K562 (cell line): ENCODE measurements around the gene RPL15. TPM values are rescaled to one million over a fixed set of nuclear protein-coding genes. Genes with fewer than 3 reads are reported as not detected.

Experiments
- ATAC-seq: fragments of 200-7000 bp; cut with Tn5 transposase; 3 replicates; pipeline ENCODE4 v1.9.1; 2020; ENCODE audit warnings: moderate library complexity
- BruUV-seq: library from RNA; stranded (reverse); fragments of 400-500 nt; replicated peaks from 2 replicates; lab custom pipeline; 2021; lab: Mats Ljungman, UMichigan
- CTCF ChIA-PET: fragments of 300-600 bp; formaldehyde crosslinking; extraction: SDS; loops from one replicate; lab custom pipeline; 2021; ENCODE audit warnings: low intra/inter-chr PET ratio; lab: Yijun Ruan, JAX
- POLR2A ChIA-PET: fragments of 300-600, 350-650 bp; sonication (Branson Sonifier 250); formaldehyde crosslinking; extraction: SDS; loops from one replicate; lab custom pipeline; 2021; ENCODE audit warnings: antibody characterized with exemption, inconsistent platforms; lab: Yijun Ruan, JAX
- DNase-seq, 4 experiments: peaks; one replicate each; pipeline versions ENCODE4 v3.0.0 to v3.0.0-alpha.2; 2011 to 2018; ENCODE audit warnings: low spot score in 3 of 4, mixed read lengths in 3 of 4; ENCODE audit errors: extremely low read depth in 1 of 4
- FAIRE-seq: peaks from 2 replicates; lab custom pipeline; 2011; peaks lifted over from hg19 to GRCh38; lab: Jason Lieb, UNC
- H2AFZ ChIP-seq: 2 replicates; pipeline ENCODE4 v1.6.0; 2011; ENCODE audit warnings: low read depth, low read length, control low read depth, inconsistent platforms
- H3K27ac ChIP-seq: fragments of 200-600 bp; 3 replicates; pipeline ENCODE4 v1.8.0; 2011; ENCODE audit warnings: low read depth, mild to moderate bottlenecking, control low read depth, inconsistent platforms, low read length, moderate library complexity, mixed read lengths; ENCODE audit errors: extremely low read depth
- H3K27me3 ChIP-seq, 2 experiments: fragments of 300-600 bp in 1 of 2; 2 replicates in 1 of 2; 3 replicates in 1 of 2; pipeline versions ENCODE4 v1.6.0 to v1.8.0; 2011; ENCODE audit warnings: inconsistent platforms in 2 of 2, low read length in 2 of 2, mild to moderate bottlenecking in 1 of 2, mixed read lengths in 1 of 2, moderate library complexity in 1 of 2; ENCODE audit not compliant: control insufficient read depth in 2 of 2, insufficient read depth in 2 of 2
- H3K36me3 ChIP-seq: fragments of 300-600 bp; 3 replicates; pipeline ENCODE4 v1.8.0; 2011; ENCODE audit warnings: mild to moderate bottlenecking, low read length, inconsistent platforms; ENCODE audit not compliant: control insufficient read depth, insufficient read depth
- H3K4me1 ChIP-seq, 2 experiments: fragments of 200-600 bp in 1 of 2; replicated peaks in 1 of 2; 2 replicates in 1 of 2; 3 replicates in 1 of 2; pipeline versions ENCODE4 v1.5.1 to v1.8.0; 2011; ENCODE audit warnings: inconsistent platforms in 2 of 2, low read length in 2 of 2, mild to moderate bottlenecking in 1 of 2, mixed read lengths in 1 of 2, moderate library complexity in 1 of 2; ENCODE audit not compliant: control insufficient read depth in 2 of 2, insufficient read depth in 2 of 2
- H3K4me2 ChIP-seq: 2 replicates; pipeline ENCODE4 v1.6.1; 2011; ENCODE audit warnings: low read length, control low read depth, inconsistent platforms, mixed read lengths; ENCODE audit not compliant: insufficient read depth
- H3K4me3 ChIP-seq: fragments of 200-600 bp; sonication (generic), shearing (Covaris generic); 2 replicates; pipeline ENCODE4 v1.5.1; 2016; ENCODE audit warnings: control low read depth, inconsistent platforms
- H3K79me2 ChIP-seq: fragments of 200-600 bp; 3 replicates; pipeline ENCODE4 v1.8.0; 2011; ENCODE audit warnings: low read length, inconsistent platforms; ENCODE audit not compliant: control insufficient read depth, insufficient read depth
- H3K9ac ChIP-seq, 2 experiments: 2 replicates each; pipeline versions ENCODE4 v1.6.0 to v1.6.1; 2011; ENCODE audit warnings: low read depth in 2 of 2, low read length in 2 of 2, control low read depth in 1 of 2, inconsistent platforms in 1 of 2, mild to moderate bottlenecking in 1 of 2, mixed read lengths in 1 of 2; ENCODE audit not compliant: insufficient read depth in 1 of 2
- H3K9me1 ChIP-seq: one replicate; pipeline ENCODE4 v1.6.0; 2011; ENCODE audit warnings: inconsistent platforms, mild to moderate bottlenecking, low read length, moderate library complexity; ENCODE audit not compliant: control insufficient read depth, insufficient read depth
- H3K9me3 ChIP-seq: replicated peaks from 2 replicates; pipeline ENCODE4 v1.5.1; 2011; ENCODE audit warnings: low read depth, low read length, inconsistent platforms; ENCODE audit not compliant: control insufficient read depth, insufficient read depth
- H4K20me1 ChIP-seq: replicated peaks from 2 replicates; pipeline ENCODE4 v1.6.1; 2011; ENCODE audit warnings: low read length, inconsistent platforms, mixed read lengths; ENCODE audit not compliant: control insufficient read depth, insufficient read depth
- ATF7 ChIP-seq: fragments of 450-650 bp; IDR thresholded peaks from 2 replicates; pipeline ENCODE4 v1.7.1; 2014; ENCODE audit warnings: mild to moderate bottlenecking, moderate library complexity
- MNT ChIP-seq, 2 experiments: fragments of 450-650 bp; conservative IDR thresholded peaks; 2 replicates each; pipeline ENCODE4 v1.6.1; 2017; ENCODE audit warnings: mild to moderate bottlenecking in 2 of 2, moderate library complexity in 2 of 2
- PCBP1 ChIP-seq: fragments of 200-400 bp; formaldehyde crosslinking; IDR thresholded peaks from 2 replicates; pipeline ENCODE4 v1.6.1; 2018; ENCODE audit warnings: mild to moderate bottlenecking, low read depth, low read length; ENCODE audit not compliant: poor library complexity, severe bottlenecking
- ZNF436 ChIP-seq: fragments of 250-450, 450-650 bp; sonication (Bioruptor Pico); formaldehyde crosslinking; IDR thresholded peaks from 2 replicates; pipeline ENCODE4 v1.7.0; 2020; ENCODE audit warnings: mild to moderate bottlenecking
- WGBS: fragments of 100-300 bp; shearing (Covaris generic); methylation state at CpG from one replicate; pipeline ENCODE4 v1.1.6; 2016; ENCODE audit warnings: low coverage, mixed read lengths; ENCODE audit not compliant: insufficient coverage; ENCODE audit errors: missing lambda C conversion rate; 5-methylcytosine and 5-hydroxymethylcytosine counted together
- in situ Hi-C: fragments of 300-500 bp; cut with MboI; formaldehyde crosslinking; loops from 4 replicates; pipeline ENCODE4 v1.15.0; 2018; ENCODE audit warnings: inconsistent platforms, mixed read lengths
- intact Hi-C: fragments of 100-400 bp; cut with micrococcal nuclease; formaldehyde crosslinking; loops from 2 replicates; pipeline ENCODE4 v1.14.2; 2022
- polyA plus RNA-seq, 8 experiments: library from polyadenylated mRNA; depleted of rRNA in 4 of 8; stranded (reverse) in 5 of 8; unstranded in 3 of 8; fragments of >200 nt; fragmentation: Nextera tagmentation in 2 of 8; fragmentation: Illumina TruSeq in 1 of 8; extraction: Ambion mirVana in 2 of 8; extraction: Trizol in 1 of 8; gene quantifications; 2 replicates each; pipeline versions ENCODE4 v1.2.1 to v1.2.3, GENCODE V29; 2011 to 2014; ENCODE audit warnings: inconsistent platforms in 1 of 8, missing spikeins in 1 of 8
- total RNA-seq, 7 experiments: library from RNA; depleted of rRNA in 6 of 7; stranded (reverse); fragments of >200 nt in 6 of 7; fragmentation: Illumina TruSeq in 2 of 7; extraction: Trizol in 2 of 7; gene quantifications; 2 replicates each; pipeline versions ENCODE4 v1.2.1 to v1.2.3, GENCODE V29; 2011 to 2021; ENCODE audit warnings: low replicate concordance in 1 of 7
- TF ChIP-seq, protein P1 (sequence below): sonication (generic); formaldehyde crosslinking; IDR thresholded peaks from 2 replicates; pipeline ENCODE4 v1.8.0; 2022; ENCODE audit warnings: mild to moderate bottlenecking, low read depth, missing genetic modification reagents
- TF ChIP-seq, protein P2 (sequence below): fragments of 450-650 bp; formaldehyde crosslinking; IDR thresholded peaks from 2 replicates; pipeline ENCODE4 v1.4.0; 2020; ENCODE audit warnings: mild to moderate bottlenecking, moderate library complexity

RPL15 gene
- total and polyA plus RNA-seq, 9 of the 15 experiments (the other 6 are each of a cell fraction or from before 2014, with no cell fraction given): 2,393 to 8,850 (median 3,928) TPM

DNA sequence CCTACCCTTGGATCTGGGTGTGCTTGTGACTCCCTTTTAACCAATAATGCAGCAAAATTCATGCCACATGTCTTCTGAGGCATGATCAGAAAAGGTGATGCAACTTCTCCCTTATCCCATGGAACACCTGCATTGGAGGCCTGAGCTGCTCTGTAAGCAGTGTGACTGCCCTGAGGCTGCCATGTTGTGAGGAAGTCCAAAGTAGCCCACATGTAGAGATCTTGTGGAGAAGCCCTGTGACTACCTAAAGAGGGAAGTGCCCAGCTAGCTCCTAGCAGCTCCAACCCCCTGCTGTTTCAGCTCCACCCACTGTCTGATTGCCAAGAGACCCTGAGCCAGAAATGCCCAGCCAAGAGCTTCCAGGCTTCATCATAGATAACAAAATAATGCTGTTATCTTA lies 21.8 kb downstream of the RPL15 start (continued):
- TF ChIP-seq, protein P1, sequence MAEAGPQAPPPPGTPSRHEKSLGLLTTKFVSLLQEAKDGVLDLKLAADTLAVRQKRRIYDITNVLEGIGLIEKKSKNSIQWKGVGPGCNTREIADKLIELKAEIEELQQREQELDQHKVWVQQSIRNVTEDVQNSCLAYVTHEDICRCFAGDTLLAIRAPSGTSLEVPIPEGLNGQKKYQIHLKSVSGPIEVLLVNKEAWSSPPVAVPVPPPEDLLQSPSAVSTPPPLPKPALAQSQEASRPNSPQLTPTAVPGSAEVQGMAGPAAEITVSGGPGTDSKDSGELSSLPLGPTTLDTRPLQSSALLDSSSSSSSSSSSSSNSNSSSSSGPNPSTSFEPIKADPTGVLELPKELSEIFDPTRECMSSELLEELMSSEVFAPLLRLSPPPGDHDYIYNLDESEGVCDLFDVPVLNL (CRISPR knock-in tag): no peak

DNA sequence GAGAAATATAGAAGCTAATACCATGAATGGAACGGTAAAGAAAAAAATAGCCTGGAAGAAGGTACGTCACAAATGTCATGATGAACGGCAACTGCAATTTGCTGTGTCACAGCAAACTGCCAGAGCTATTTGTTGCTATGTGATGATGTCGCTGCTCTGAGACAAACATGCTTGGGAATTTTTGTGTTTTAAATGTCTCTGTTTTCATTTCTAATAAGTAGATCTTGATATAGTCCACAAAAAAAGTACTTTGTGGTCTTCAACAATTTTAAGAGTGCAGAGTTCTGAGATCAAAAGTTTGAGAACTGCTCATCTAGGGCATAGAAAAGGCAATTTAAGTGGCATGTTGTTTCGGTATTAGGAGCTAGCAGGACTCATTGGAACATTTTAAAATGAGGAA lies 23.8 kb downstream of the RPL15 start:
- CTCF ChIA-PET: no interaction called here
- H2AFZ ChIP-seq: peak overlapping the region; percentile 81
- no peaks in the 10 kb centered on the region for H4K20me1 ChIP-seq
- peak in 3 of 4 experiments; percentile 29 to 76 (median 52) for DNase-seq
- BruUV-seq: no TSS peak
- FAIRE-seq: peak; percentile 71
- no peaks in the 10 kb centered on the region for H3K9me3 ChIP-seq
- H3K9ac ChIP-seq: peak overlapping the region in 1 of 2 experiments; percentile 34; a peak in 2 of 4 replicates
- H3K4me1 ChIP-seq: peaks cover 10 to 29% of the 10 kb centered on the region in 2 experiments
- H3K27ac ChIP-seq: peak overlapping the region; percentile 52
- no peak overlapping the region for H3K4me3 ChIP-seq
- H3K36me3 ChIP-seq: no peaks in the 10 kb centered on the region
- ATAC-seq: no peak
- no peaks in the 10 kb centered on the region for H3K27me3 ChIP-seq
- no peaks in the 10 kb centered on the region for H3K79me2 ChIP-seq
- peak overlapping the region; percentile 13 for H3K4me2 ChIP-seq
- POLR2A ChIA-PET: interaction anchor here (0.9 to 11.6 kb wide), 4 partner anchors 17 to 22 kb away, joined by 3 to 165 read pairs (median 3); partner anchors contain the start of genes NKIRAS1 and RPL15
- 4% methylated on average over 5 of the region's 5 CpGs for WGBS
- intact Hi-C loops (loop anchor here (10.0 kb wide), 1 partner anchor 136 kb away; the partner anchor contains the start of gene UBE2E1), in situ Hi-C loops (no loop called here)
- no peaks in the 10 kb centered on the region for H3K9me1 ChIP-seq
- TF ChIP-seq ATF7 (peak; percentile 55; the same call in 1 of the 2 replicates), PCBP1 (no peak), ZNF436 (CRISPR knock-in tag) (no peak), MNT (conservative IDR thresholded peaks at IDR 0.05) (peak; percentile 28 to 48; a peak in 2 of 4 replicates)
- TF ChIP-seq, protein P2, sequence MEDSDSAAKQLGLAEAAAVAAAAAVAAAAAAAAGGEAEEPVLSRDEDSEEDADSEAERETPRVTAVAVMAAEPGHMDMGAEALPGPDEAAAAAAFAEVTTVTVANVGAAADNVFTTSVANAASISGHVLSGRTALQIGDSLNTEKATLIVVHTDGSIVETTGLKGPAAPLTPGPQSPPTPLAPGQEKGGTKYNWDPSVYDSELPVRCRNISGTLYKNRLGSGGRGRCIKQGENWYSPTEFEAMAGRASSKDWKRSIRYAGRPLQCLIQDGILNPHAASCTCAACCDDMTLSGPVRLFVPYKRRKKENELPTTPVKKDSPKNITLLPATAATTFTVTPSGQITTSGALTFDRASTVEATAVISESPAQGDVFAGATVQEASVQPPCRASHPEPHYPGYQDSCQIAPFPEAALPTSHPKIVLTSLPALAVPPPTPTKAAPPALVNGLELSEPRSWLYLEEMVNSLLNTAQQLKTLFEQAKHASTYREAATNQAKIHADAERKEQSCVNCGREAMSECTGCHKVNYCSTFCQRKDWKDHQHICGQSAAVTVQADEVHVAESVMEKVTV (CRISPR knock-in tag): no peak
